Activated CD8-positive, alpha-beta T cell treated with anti-CD3 and anti-CD28 coated beads, Interleukin-2, amount 10 ng/mL, durations not matched to agents 7 days and 5 days (primary cell): ENCODE results near the gene TPPP. TPM values are rescaled to one million over a fixed set of nuclear protein-coding genes. Genes with fewer than 3 reads are reported as not detected.

Experiments used
- ATAC-seq: fragments of 150-1000 bp; cut with Tn5 transposase; one replicate; pipeline ENCODE4 v1.10.0; 2021; ENCODE audit warnings: moderate library complexity
- CTCF ChIA-PET: fragments of 350-600 bp; sonication (Branson Sonifier 250); formaldehyde crosslinking; loops from one replicate; lab custom pipeline; 2021; ENCODE audit warnings: antibody characterized with exemption; lab: Charles Lee
- POLR2A ChIA-PET: fragments of 350-600 bp; sonication (Branson Sonifier 250); formaldehyde crosslinking; loops from one replicate; lab custom pipeline; 2021; ENCODE audit warnings: antibody characterized with exemption; lab: Charles Lee
- DNase-seq: peaks from one replicate; pipeline ENCODE4 v3.0.0-alpha.2; 2020
- H3K27ac Mint-ChIP-seq: one replicate; pipeline ENCODE4 v1.8.0; 2021; ENCODE audit warnings: mild to moderate bottlenecking, mixed read lengths
- H3K27me3 Mint-ChIP-seq: one replicate; pipeline ENCODE4 v1.8.0; 2021; ENCODE audit warnings: low read depth, mixed read lengths
- H3K36me3 Mint-ChIP-seq: one replicate; pipeline ENCODE4 v1.8.0; 2021; ENCODE audit warnings: low read depth, mixed read lengths
- H3K4me1 Mint-ChIP-seq: one replicate; pipeline ENCODE4 v1.8.0; 2021; ENCODE audit warnings: low read depth, mixed read lengths
- H3K4me3 Mint-ChIP-seq: one replicate; pipeline ENCODE4 v1.8.0; 2021; ENCODE audit warnings: mild to moderate bottlenecking, mixed read lengths
- H3K9me3 Mint-ChIP-seq: one replicate; pipeline ENCODE4 v1.8.0; 2022; ENCODE audit warnings: mixed read lengths; ENCODE audit not compliant: insufficient read depth
- total RNA-seq, 2 experiments: library from RNA; stranded (reverse); gene quantifications; one replicate each; pipeline ENCODE4 v1.2.3, GENCODE V29; 2021

The TPPP gene
- total RNA-seq, 2 experiments from 2014 or later: 0.08 TPM; not detected in 1

DNA sequence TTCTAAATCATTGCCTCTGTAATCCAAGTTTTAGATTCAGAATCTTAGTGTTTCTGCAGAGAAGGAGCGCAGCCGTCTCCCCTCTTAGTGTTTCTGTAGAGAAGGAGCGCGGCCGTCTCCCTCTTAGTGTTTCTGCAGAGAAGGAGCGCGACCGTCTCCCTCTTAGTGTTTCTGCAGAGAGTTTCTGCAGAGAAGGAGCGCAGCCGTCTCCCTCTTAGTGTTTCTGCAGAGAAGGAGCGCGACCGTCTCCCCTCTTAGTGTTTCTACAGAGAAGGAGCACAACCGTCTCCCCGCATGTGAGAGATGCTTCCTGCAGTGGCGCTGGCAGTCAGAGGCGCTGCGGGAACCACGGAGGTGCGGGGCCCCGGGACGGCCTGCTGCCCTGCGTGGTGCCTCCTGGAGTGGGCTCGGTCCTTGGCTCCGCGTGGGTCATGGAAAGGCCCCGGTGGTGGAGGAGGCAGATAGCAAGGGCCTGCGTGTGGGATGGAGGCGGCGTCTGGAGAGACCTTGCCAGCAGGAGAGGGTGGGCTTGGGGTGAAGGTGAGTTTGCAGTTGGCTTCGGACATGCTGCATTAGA is 70.1 kb downstream of the TPPP start:
- ATAC-seq (no peak), DNase-seq (no peak)
- ChIA-PET CTCF (no interaction called here), POLR2A (no interaction called here)
- Mint-ChIP-seq H3K4me3 (no peak overlapping the region), H3K27me3 (no peaks in the 10 kb centered on the region), H3K4me1 (no peaks in the 10 kb centered on the region), H3K36me3 (peaks cover 45% of the 10 kb centered on the region), H3K27ac (no peak overlapping the region), H3K9me3 (no peaks in the 10 kb centered on the region)

- Mint-ChIP-seq H3K4me3 (no peak overlapping the region), H3K27me3 (no peaks in the 10 kb centered on the region), H3K4me1 (no peaks in the 10 kb centered on the region), H3K36me3 (peaks cover 41% of the 10 kb centered on the region), H3K9me3 (no peaks in the 10 kb centered on the region), H3K27ac (no peak overlapping the region)
- ChIA-PET CTCF (interaction anchor here (1.3 kb wide), 1 partner anchor 9 kb away, joined by 4 read pairs; no protein-coding TSS in a partner anchor), POLR2A (no interaction called here)
- DNase-seq (no peak), ATAC-seq (no peak)
Observed at GRCh38 chr5:622359-622758, 70.8 kb downstream of the TPPP start.

GRCh38 chr5:621341-621761 is 71.8 kb downstream of the TPPP start:
- CTCF ChIA-PET: interaction anchor here (1.3 kb wide), 1 partner anchor 8 kb away, joined by 4 read pairs; no protein-coding TSS in a partner anchor
- H3K36me3 Mint-ChIP-seq: peaks cover 38% of the 10 kb centered on the region
- no peaks in the 10 kb centered on the region for H3K9me3 Mint-ChIP-seq
- POLR2A ChIA-PET: no interaction called here
- H3K27ac Mint-ChIP-seq: no peak overlapping the region
- H3K4me3 Mint-ChIP-seq: no peak overlapping the region
- ATAC-seq (no peak), DNase-seq (no peak)
- H3K27me3 Mint-ChIP-seq: no peaks in the 10 kb centered on the region
- H3K4me1 Mint-ChIP-seq: peaks cover 6% of the 10 kb centered on the region

GRCh38 chr5:620586-621180 is 72.5 kb downstream of the TPPP start:
- H3K27me3 Mint-ChIP-seq: no peaks in the 10 kb centered on the region
- H3K4me1 Mint-ChIP-seq: peaks cover 10% of the 10 kb centered on the region
- no peak overlapping the region for H3K4me3 Mint-ChIP-seq
- DNase-seq (no peak), ATAC-seq (no peak)
- ChIA-PET POLR2A (no interaction called here), CTCF (no interaction called here)
- H3K27ac Mint-ChIP-seq: no peak overlapping the region
- no peaks in the 10 kb centered on the region for H3K9me3 Mint-ChIP-seq
- peaks cover 37% of the 10 kb centered on the region for H3K36me3 Mint-ChIP-seq

DNA sequence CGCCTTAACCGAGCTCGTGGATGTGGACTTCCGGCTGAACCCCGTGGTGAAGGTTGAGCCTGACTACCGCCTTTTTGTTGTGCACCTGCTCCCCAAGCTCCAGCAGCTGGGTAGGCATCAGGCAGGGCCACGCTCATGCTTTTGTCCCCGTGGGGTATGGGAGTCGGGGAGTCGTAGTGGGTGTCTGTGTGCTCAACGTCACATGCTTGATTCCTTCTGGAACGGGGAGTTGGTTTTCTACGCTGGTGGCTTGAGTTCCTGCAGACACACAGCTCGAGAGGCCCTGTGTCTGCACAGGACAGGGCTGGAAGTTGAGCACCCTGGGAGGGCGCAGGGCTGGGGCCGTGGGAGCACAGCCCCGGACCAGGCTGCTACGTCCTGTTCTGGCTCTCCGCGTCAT is 73.0 kb downstream of the TPPP start:
- no peaks in the 10 kb centered on the region for H3K9me3 Mint-ChIP-seq
- H3K4me3 Mint-ChIP-seq: no peak overlapping the region
- no peak overlapping the region for H3K27ac Mint-ChIP-seq
- H3K4me1 Mint-ChIP-seq: peaks cover 15% of the 10 kb centered on the region
- ChIA-PET POLR2A (no interaction called here), CTCF (no interaction called here)
- peaks cover 41% of the 10 kb centered on the region for H3K36me3 Mint-ChIP-seq
- DNase-seq (no peak), ATAC-seq (no peak)
- H3K27me3 Mint-ChIP-seq: no peaks in the 10 kb centered on the region

DNA sequence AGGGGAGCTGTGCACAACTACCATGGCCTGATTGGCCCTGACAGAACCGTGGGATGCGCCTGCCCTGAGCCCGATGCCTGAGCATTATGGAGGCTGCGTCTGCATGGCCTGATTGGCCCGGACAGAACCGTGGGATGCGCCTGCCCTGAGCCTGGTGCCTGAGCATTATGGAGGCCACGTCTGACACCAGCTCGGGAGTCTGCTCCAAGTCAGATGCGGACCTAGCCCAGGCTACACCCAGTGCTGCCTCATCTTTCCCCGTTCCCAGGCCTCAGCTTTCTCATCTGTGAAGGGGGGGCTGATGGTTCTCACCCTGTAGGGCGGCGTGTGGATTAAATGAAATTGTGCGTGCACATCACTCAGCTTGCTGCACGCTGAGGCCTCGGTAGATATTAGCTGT is 73.7 kb downstream of the TPPP start:
- Mint-ChIP-seq H3K9me3 (peaks cover 5% of the 10 kb centered on the region), H3K4me1 (peaks cover 19% of the 10 kb centered on the region), H3K27me3 (no peaks in the 10 kb centered on the region), H3K27ac (no peak overlapping the region), H3K36me3 (peaks cover 46% of the 10 kb centered on the region), H3K4me3 (no peak overlapping the region)
- ChIA-PET CTCF (no interaction called here), POLR2A (no interaction called here)
- ATAC-seq: no peak
- DNase-seq: no peak

DNA sequence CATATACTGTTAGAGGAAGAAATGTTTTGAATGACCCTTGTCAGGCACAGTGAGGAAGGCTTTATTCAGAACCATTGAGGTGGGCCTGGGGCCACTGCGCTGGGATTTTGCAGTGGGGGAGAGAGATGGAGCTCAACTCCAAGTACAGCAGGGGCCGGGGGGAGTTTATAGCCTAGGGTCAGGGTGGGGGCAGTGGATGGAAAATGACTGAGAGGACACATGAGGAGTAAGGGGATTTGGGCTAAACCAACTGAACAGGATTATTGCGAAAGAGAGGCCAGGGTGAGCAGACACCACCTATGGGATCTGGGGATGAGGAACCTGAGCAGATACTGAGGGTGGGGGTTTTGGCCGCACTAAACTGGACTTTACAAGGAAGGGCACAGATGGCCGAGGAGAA is 74.7 kb downstream of the TPPP start:
- POLR2A ChIA-PET: no interaction called here
- H3K4me3 Mint-ChIP-seq: no peak overlapping the region
- no peaks in the 10 kb centered on the region for H3K27me3 Mint-ChIP-seq
- H3K27ac Mint-ChIP-seq: no peak overlapping the region
- H3K9me3 Mint-ChIP-seq: peaks cover 6% of the 10 kb centered on the region
- H3K4me1 Mint-ChIP-seq: peaks cover 29% of the 10 kb centered on the region
- peaks cover 55% of the 10 kb centered on the region for H3K36me3 Mint-ChIP-seq
- CTCF ChIA-PET: interaction anchor here (0.9 kb wide), 1 partner anchor 278 kb away, joined by 3 read pairs; no protein-coding TSS in a partner anchor
- ATAC-seq (no peak), DNase-seq (no peak)

DNA sequence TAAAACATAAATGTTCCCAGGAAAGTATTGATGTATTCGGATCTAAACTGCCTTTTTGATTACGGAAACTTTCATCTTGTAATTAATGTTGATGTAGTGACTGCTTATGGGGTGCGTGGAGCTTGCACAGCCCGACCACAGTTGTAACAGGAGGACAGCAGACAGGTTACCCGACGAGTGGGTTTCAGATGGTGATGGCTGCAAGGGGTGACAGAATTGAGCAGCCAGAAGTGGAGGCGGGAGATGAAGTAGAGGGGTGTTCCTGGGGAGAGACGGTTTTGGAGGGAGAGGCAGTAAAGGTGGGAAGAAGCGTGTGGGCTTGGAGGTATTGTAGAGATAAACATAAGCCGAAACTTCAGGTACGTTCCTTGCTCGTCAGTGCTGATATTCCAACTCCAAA is 75.3 kb downstream of the TPPP start:
- no peak overlapping the region for H3K4me3 Mint-ChIP-seq
- H3K9me3 Mint-ChIP-seq: peaks cover 8% of the 10 kb centered on the region
- no peak overlapping the region for H3K27ac Mint-ChIP-seq
- no peaks in the 10 kb centered on the region for H3K27me3 Mint-ChIP-seq
- ChIA-PET CTCF (interaction anchor here (0.9 kb wide), 1 partner anchor 278 kb away, joined by 3 read pairs; no protein-coding TSS in a partner anchor), POLR2A (no interaction called here)
- peaks cover 58% of the 10 kb centered on the region for H3K36me3 Mint-ChIP-seq
- DNase-seq (no peak), ATAC-seq (no peak)
- peaks cover 35% of the 10 kb centered on the region for H3K4me1 Mint-ChIP-seq

- Mint-ChIP-seq H3K27ac (peak overlapping the region; percentile 5), H3K36me3 (peaks cover 59% of the 10 kb centered on the region), H3K27me3 (no peaks in the 10 kb centered on the region), H3K9me3 (peaks cover 10% of the 10 kb centered on the region), H3K4me1 (peaks cover 38% of the 10 kb centered on the region), H3K4me3 (no peak overlapping the region)
- ATAC-seq (no peak), DNase-seq (no peak)
- ChIA-PET POLR2A (no interaction called here), CTCF (no interaction called here)
Observed at GRCh38 chr5:616484-617039, 76.6 kb downstream of the TPPP start.

DNA sequence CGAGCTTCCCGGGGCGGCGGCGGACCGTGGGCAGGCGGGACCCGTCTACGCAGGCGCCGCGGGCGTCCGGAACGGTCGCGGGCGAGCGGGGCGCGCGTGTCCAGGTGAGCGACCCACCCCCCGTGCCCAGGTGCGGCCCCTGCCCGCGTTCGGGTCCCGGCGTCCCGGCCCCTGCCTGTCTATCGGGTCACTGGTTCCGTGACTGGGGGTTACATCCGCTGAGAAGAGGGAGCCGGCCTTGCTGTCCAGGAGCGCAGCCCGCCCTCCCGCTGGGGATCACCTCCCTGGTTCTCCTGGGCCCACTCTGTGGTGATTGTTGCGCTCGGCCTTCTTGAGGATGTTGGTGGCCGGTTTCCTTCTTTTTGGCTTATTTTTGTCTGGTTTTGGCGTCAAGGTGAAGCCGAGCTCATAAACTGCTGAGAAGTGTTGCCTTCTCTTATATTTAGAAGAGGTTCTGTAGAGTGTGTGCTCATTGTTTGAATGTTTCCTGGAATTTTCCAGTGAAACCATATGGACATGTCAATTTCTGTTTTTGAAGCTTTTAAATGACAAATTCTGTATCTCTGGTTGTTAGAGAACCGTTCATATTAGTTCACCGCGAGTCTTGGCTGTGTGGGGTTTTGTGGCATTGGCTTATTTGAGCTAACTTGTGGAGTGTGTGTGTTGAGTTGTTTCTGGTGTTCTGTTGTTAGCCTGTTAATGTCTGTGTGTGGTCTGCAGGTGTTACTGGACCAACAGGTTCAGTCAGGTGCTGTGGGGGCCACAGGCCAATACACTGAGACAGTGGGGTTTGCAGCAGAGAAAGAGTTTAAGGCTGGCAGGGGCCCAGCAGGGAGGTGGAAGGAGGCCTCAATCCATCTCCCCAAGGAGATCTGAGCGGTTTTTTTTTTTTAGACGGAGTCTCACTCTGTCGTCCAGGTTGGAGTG is 80.4 kb downstream of the TPPP start:
- H3K27me3 Mint-ChIP-seq: peaks cover 3% of the 10 kb centered on the region
- ATAC-seq: peak; percentile 52
- peak overlapping the region; percentile 79 for H3K27ac Mint-ChIP-seq
- DNase-seq: peak; percentile 50
- peaks cover 46% of the 10 kb centered on the region for H3K4me1 Mint-ChIP-seq
- CTCF ChIA-PET: interaction anchor here (1.0 to 1.6 kb wide), 2 partner anchors 9 to 166 kb away, joined by 3 to 4 read pairs; no protein-coding TSS in a partner anchor
- POLR2A ChIA-PET: interaction anchor here (0.6 to 0.7 kb wide), 2 partner anchors 72 to 260 kb away, joined by 3 read pairs; no protein-coding TSS in a partner anchor
- peak overlapping the region; percentile 89 for H3K4me3 Mint-ChIP-seq
- peaks cover 35% of the 10 kb centered on the region for H3K36me3 Mint-ChIP-seq
- peaks cover 10% of the 10 kb centered on the region for H3K9me3 Mint-ChIP-seq

DNA sequence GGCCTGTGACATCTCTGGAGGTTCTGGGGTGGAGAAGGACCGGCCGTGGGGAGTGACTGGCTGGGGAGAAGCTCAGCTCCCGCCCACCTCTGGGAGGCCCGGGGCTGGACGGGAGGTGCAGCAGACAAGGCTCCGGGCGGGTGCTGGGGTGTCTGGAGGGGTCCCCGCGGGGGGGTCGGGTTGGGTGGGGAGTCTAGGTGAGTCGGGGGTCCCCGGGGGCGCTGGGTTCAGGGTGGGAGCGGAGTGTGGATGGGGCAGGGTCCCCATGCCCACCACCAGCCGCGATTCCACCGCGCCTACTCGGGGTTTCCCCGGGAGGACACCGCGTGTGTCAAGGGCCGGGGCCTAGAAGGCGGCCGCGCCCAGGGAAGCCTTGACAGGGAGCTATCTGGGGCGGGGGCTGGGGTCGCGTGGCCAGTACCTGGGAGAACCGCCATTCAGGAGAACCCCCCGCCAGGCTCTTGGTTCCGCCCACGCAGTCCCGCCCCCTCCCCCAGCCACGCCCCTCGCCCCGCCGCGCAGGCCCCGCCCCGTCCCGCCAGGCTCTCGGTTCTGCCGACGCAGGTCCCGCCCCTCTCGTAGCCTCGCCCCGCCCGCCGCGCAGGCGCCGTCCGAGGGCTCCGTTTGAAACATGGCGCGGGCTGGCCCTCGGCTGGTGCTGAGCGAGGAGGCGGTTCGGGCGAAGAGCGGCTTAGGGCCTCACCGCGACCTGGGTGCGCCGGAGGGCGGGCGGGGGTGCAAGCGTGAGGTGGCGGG is 81.2 kb downstream of the TPPP start, which contains the start of gene CEP72:
Gene CEP72, plus strand, starts transcription at position 610 of the 756 bp plus-strand sequence. Its CDS starts 22 bp downstream, at position 632.
- peak within 1 kb of the TSS; percentile 84 for H3K27ac Mint-ChIP-seq
- H3K27me3 Mint-ChIP-seq: peaks cover 5% of the 10 kb centered on the region
- peak; percentile 94 for ATAC-seq
- peak; percentile 94 for DNase-seq
- peaks cover 53% of the 10 kb centered on the region for H3K4me1 Mint-ChIP-seq
- H3K36me3 Mint-ChIP-seq: peaks cover 35% of the 10 kb centered on the region
- ChIA-PET POLR2A (no interaction called here), CTCF (no interaction called here)
- H3K9me3 Mint-ChIP-seq: peaks cover 10% of the 10 kb centered on the region
- peak within 1 kb of the TSS; percentile 89 for H3K4me3 Mint-ChIP-seq
